Loucy (cell line): ENCODE measurements around the gene ADAM23.

ENCODE experiments used
- H2AFZ ChIP-seq: fragments of 200-600 bp; sonication (generic); 2 replicates; pipeline ENCODE4 v1.6.0; 2016; ENCODE audit warnings: antibody characterized with exemption, mild to moderate bottlenecking, low read length, moderate library complexity
- H3F3A ChIP-seq: fragments of 200-600 bp; 2 replicates; pipeline ENCODE4 v1.6.0; 2016; ENCODE audit warnings: antibody characterized with exemption, low read depth, mild to moderate bottlenecking
- H3K27me3 ChIP-seq: fragments of 200-600 bp; sonication (generic); 2 replicates; pipeline ENCODE4 v1.6.1; 2014; ENCODE audit warnings: low read length, mild to moderate bottlenecking; ENCODE audit not compliant: insufficient read depth, poor library complexity, severe bottlenecking
- H3K36me3 ChIP-seq: fragments of 200-600 bp; sonication (generic); 2 replicates; pipeline ENCODE4 v1.6.1; 2016; ENCODE audit warnings: low read length; ENCODE audit not compliant: insufficient read depth
- H3K4me1 ChIP-seq: fragments of 200-600 bp; sonication (generic); 2 replicates; pipeline ENCODE4 v1.5.1; 2014; ENCODE audit warnings: low read length, mild to moderate bottlenecking; ENCODE audit not compliant: insufficient read depth, poor library complexity, severe bottlenecking
- H3K4me2 ChIP-seq: fragments of 200-600 bp; sonication (generic); 2 replicates; pipeline ENCODE4 v1.6.0; 2014; ENCODE audit warnings: antibody characterized with exemption, low read length, low read depth, mild to moderate bottlenecking; ENCODE audit not compliant: poor library complexity, severe bottlenecking
- H3K4me3 ChIP-seq: fragments of 200-600 bp; sonication (generic); 2 replicates; pipeline ENCODE4 v1.5.1; 2014; ENCODE audit warnings: low read length, mild to moderate bottlenecking, mixed read lengths; ENCODE audit not compliant: poor library complexity, severe bottlenecking
- H3K79me2 ChIP-seq: fragments of 200-600 bp; sonication (generic); 2 replicates; pipeline ENCODE4 v1.6.1; 2014; ENCODE audit warnings: low read length; ENCODE audit not compliant: insufficient read depth
- H3K9ac ChIP-seq: fragments of 200-600 bp; sonication (generic); 2 replicates; pipeline ENCODE4 v1.6.0; 2014; ENCODE audit warnings: mild to moderate bottlenecking, low read depth, low read length, moderate library complexity; ENCODE audit not compliant: poor library complexity, severe bottlenecking
- H3K9me2 ChIP-seq: fragments of 200-600 bp; sonication (generic); replicated peaks from 2 replicates; pipeline ENCODE4 v1.6.1; 2016; ENCODE audit warnings: low read depth, low read length, mixed read lengths
- H3K9me3 ChIP-seq: fragments of 200-600 bp; sonication (generic); 2 replicates; pipeline ENCODE4 v1.6.1; 2014; ENCODE audit warnings: mild to moderate bottlenecking, antibody characterized with exemption, low read length, low read depth; ENCODE audit not compliant: insufficient read depth
- H4K20me1 ChIP-seq: fragments of 200-600 bp; sonication (generic); 2 replicates; pipeline ENCODE4 v1.6.0; 2014; ENCODE audit warnings: antibody characterized with exemption, low read length, mild to moderate bottlenecking; ENCODE audit not compliant: insufficient read depth, poor library complexity, severe bottlenecking
- CTCF ChIP-seq: fragments of 200-600 bp; sonication (generic); conservative IDR thresholded peaks from 2 replicates; pipeline ENCODE4 v1.5.1; 2014; ENCODE audit warnings: mild to moderate bottlenecking, antibody characterized with exemption, low read length
- EZH2phosphoT487 ChIP-seq: fragments of 200-600 bp; IDR thresholded peaks from 2 replicates; pipeline ENCODE4 v1.6.1; 2018; ENCODE audit warnings: antibody characterized with exemption, mild to moderate bottlenecking, moderate library complexity, borderline replicate concordance

ADAM23 gene

GRCh38 chr2:206431439-206431838, 11.9 kb upstream of the ADAM23 start:
- no peaks in the 10 kb centered on the region for H3K9me2 ChIP-seq
- no peaks in the 10 kb centered on the region for H3F3A ChIP-seq
- H3K36me3 ChIP-seq: no peaks in the 10 kb centered on the region
- no peaks in the 10 kb centered on the region for H4K20me1 ChIP-seq
- H3K4me3 ChIP-seq: no peak overlapping the region
- peaks cover 5% of the 10 kb centered on the region for H3K27me3 ChIP-seq
- H3K9me3 ChIP-seq: no peaks in the 10 kb centered on the region
- no peak overlapping the region for H3K4me2 ChIP-seq
- H3K9ac ChIP-seq: no peak overlapping the region
- TF ChIP-seq CTCF (no peak), EZH2phosphoT487 (no peak)
- H3K4me1 ChIP-seq: no peaks in the 10 kb centered on the region
- no peak overlapping the region for H2AFZ ChIP-seq
- no peaks in the 10 kb centered on the region for H3K79me2 ChIP-seq

GRCh38 chr2:206432193-206433082, 10.9 kb upstream of the ADAM23 start:
- Histone ChIP-seq H3K4me2 (no peak overlapping the region), H3K27me3 (peaks cover 5% of the 10 kb centered on the region), H4K20me1 (no peaks in the 10 kb centered on the region), H3F3A (no peaks in the 10 kb centered on the region), H3K9ac (no peak overlapping the region), H3K4me3 (no peak overlapping the region), H3K36me3 (no peaks in the 10 kb centered on the region), H3K4me1 (no peaks in the 10 kb centered on the region), H3K9me2 (no peaks in the 10 kb centered on the region), H3K9me3 (no peaks in the 10 kb centered on the region), H2AFZ (no peak overlapping the region), H3K79me2 (no peaks in the 10 kb centered on the region)
- TF ChIP-seq CTCF (no peak), EZH2phosphoT487 (no peak)

- Histone ChIP-seq H3K9me2 (no peaks in the 10 kb centered on the region), H3K4me1 (no peaks in the 10 kb centered on the region), H3K9me3 (no peaks in the 10 kb centered on the region), H3K36me3 (no peaks in the 10 kb centered on the region), H2AFZ (no peak overlapping the region), H3K27me3 (peaks cover 5% of the 10 kb centered on the region), H3K9ac (no peak overlapping the region), H3K4me2 (no peak overlapping the region), H3K79me2 (no peaks in the 10 kb centered on the region), H4K20me1 (no peaks in the 10 kb centered on the region), H3F3A (no peaks in the 10 kb centered on the region), H3K4me3 (no peak overlapping the region)
- no peak for TF ChIP-seq CTCF
- no peak for TF ChIP-seq EZH2phosphoT487
Observed at GRCh38 chr2:206433190-206433589, 10.1 kb upstream of the ADAM23 start.
